Glutamatergic neuron (in vitro differentiated cells): ENCODE results near the gene TRIM47. TPM values are rescaled to one million over a fixed set of nuclear protein-coding genes. Genes with fewer than 3 reads are reported as not detected.

ENCODE experiments used
- DNase-seq: peaks from one replicate; pipeline ENCODE4 v3.0.0; 2022
- H3K27ac Mint-ChIP-seq: one replicate; pipeline ENCODE4 v1.8.0; 2020; ENCODE audit warnings: mild to moderate bottlenecking, mixed read lengths, inconsistent platforms; ENCODE audit not compliant: unreplicated experiment
- H3K27me3 Mint-ChIP-seq: one replicate; pipeline ENCODE4 v1.8.0; 2020; ENCODE audit warnings: mild to moderate bottlenecking, moderate library complexity, mixed read lengths, inconsistent platforms; ENCODE audit not compliant: unreplicated experiment
- H3K36me3 Mint-ChIP-seq: one replicate; pipeline ENCODE4 v1.8.0; 2020; ENCODE audit warnings: mild to moderate bottlenecking, mixed read lengths, inconsistent platforms; ENCODE audit not compliant: unreplicated experiment
- H3K4me1 Mint-ChIP-seq: one replicate; pipeline ENCODE4 v1.8.0; 2020; ENCODE audit warnings: mild to moderate bottlenecking, low read depth, mixed read lengths, inconsistent platforms; ENCODE audit not compliant: unreplicated experiment
- H3K4me3 Mint-ChIP-seq: one replicate; pipeline ENCODE4 v1.8.0; 2020; ENCODE audit warnings: mild to moderate bottlenecking, mixed read lengths, inconsistent platforms; ENCODE audit not compliant: unreplicated experiment
- H3K9me3 Mint-ChIP-seq: one replicate; pipeline ENCODE4 v1.8.0; 2020; ENCODE audit warnings: mild to moderate bottlenecking, moderate library complexity, mixed read lengths, inconsistent platforms; ENCODE audit not compliant: unreplicated experiment
- total RNA-seq: library from RNA; stranded (reverse); fragmentation: NEBNext Ultra II Directional; extraction: Animal tissue kit (Norgen Biotek cat#: 25700); gene quantifications from one replicate; pipeline ENCODE4 v1.2.1, GENCODE V29; 2021; ENCODE audit not compliant: unreplicated experiment
- TF ChIP-seq, protein P1 (sequence below): fragments of 200-600 bp; sonication (generic); IDR thresholded peaks from one replicate; pipeline ENCODE4 v1.5.0; 2021; ENCODE audit not compliant: partially characterized antibody, unreplicated experiment

TRIM47 gene
- total RNA-seq, 1 donor from 2014 or later, result 2.1 TPM

- DNase-seq, result peak; percentile 56
- TF ChIP-seq, protein P1, sequence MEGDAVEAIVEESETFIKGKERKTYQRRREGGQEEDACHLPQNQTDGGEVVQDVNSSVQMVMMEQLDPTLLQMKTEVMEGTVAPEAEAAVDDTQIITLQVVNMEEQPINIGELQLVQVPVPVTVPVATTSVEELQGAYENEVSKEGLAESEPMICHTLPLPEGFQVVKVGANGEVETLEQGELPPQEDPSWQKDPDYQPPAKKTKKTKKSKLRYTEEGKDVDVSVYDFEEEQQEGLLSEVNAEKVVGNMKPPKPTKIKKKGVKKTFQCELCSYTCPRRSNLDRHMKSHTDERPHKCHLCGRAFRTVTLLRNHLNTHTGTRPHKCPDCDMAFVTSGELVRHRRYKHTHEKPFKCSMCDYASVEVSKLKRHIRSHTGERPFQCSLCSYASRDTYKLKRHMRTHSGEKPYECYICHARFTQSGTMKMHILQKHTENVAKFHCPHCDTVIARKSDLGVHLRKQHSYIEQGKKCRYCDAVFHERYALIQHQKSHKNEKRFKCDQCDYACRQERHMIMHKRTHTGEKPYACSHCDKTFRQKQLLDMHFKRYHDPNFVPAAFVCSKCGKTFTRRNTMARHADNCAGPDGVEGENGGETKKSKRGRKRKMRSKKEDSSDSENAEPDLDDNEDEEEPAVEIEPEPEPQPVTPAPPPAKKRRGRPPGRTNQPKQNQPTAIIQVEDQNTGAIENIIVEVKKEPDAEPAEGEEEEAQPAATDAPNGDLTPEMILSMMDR, result peak; percentile 42
- peaks cover 17% of the 10 kb centered on the region for H3K9me3 Mint-ChIP-seq
- peak overlapping the region; percentile 87 for H3K4me3 Mint-ChIP-seq
- H3K36me3 Mint-ChIP-seq, result peaks cover 4% of the 10 kb centered on the region
- H3K27ac Mint-ChIP-seq, result peak overlapping the region; percentile 90
- H3K27me3 Mint-ChIP-seq, result peaks cover 15% of the 10 kb centered on the region
- peaks cover 22% of the 10 kb centered on the region for H3K4me1 Mint-ChIP-seq
Observed at GRCh38 chr17:75895370-75896155, 17.2 kb upstream of the TRIM47 start.

- Mint-ChIP-seq H3K27me3 (peaks cover 19% of the 10 kb centered on the region), H3K9me3 (peaks cover 17% of the 10 kb centered on the region), H3K27ac (peak overlapping the region; percentile 80), H3K4me3 (peak overlapping the region; percentile 13), H3K36me3 (peaks cover 4% of the 10 kb centered on the region), H3K4me1 (peaks cover 27% of the 10 kb centered on the region)
- TF ChIP-seq, protein P1, result no peak
- DNase-seq, result no peak
Observed at GRCh38 chr17:75894049-75894733, 15.8 kb upstream of the TRIM47 start.

DNA sequence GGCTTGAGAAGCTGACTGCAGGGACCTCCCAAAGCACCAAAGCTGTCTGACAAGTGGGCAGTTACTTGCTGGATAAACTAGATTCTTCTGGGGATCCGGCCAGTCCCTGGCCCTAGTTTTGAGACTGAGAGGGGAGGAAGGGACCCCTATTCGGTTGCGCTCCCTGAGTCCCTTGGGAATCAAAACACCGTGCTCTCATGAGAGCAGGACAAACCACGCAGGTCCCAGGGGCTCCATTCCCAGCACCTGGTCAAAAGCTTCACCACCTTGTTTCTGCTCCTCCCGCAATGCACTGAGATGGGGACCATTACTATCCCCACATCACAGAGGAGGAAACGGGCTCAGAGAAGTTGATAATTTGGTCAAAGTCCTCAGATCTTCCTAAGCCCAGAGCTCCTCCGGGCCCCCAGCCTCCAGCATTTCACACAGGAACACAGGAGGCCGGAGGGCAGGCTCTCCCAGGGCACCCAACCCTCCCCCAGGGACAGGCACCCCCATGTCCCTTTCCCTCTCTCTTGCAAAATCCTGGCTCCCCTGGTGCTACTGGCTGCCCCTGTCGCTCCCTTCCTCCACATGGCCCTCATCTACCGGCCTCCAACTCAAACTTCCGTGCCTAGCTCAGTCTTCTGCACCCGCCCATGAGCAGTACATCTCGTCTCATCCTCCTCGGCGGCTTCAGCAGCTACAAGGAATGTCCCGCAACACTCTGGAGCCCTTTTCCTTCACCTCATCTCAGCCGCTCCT, 15.1 kb upstream of the TRIM47 start:
- Mint-ChIP-seq H3K4me3 (peak overlapping the region; percentile 13), H3K27ac (peak overlapping the region; percentile 80), H3K4me1 (peaks cover 27% of the 10 kb centered on the region), H3K36me3 (peaks cover 4% of the 10 kb centered on the region), H3K27me3 (peaks cover 19% of the 10 kb centered on the region), H3K9me3 (peaks cover 17% of the 10 kb centered on the region)
- no peak for DNase-seq
- TF ChIP-seq, protein P1, result no peak

GRCh38 chr17:75892556-75893224, 14.3 kb upstream of the TRIM47 start:
- Mint-ChIP-seq H3K9me3 (peaks cover 15% of the 10 kb centered on the region), H3K4me1 (peaks cover 25% of the 10 kb centered on the region), H3K4me3 (no peak overlapping the region), H3K27me3 (peaks cover 19% of the 10 kb centered on the region), H3K36me3 (peaks cover 4% of the 10 kb centered on the region), H3K27ac (no peak overlapping the region)
- no peak for DNase-seq
- TF ChIP-seq, protein P1, result no peak
